Parathyroid adenoma (tissue), 2 donors: ENCODE results near the gene CFAP45.

Source experiments
- H2AFZ ChIP-seq: fragments of 300-600 bp; sonication (generic); one replicate; pipeline ENCODE4 v1.7.0; 2017; ENCODE audit warnings: antibody characterized with exemption, mild to moderate bottlenecking
- H3K27ac ChIP-seq: fragments of 300-600 bp; sonication (generic); one replicate; pipeline ENCODE4 v1.7.0; 2017
- H3K27me3 ChIP-seq: fragments of 300-600 bp; sonication (generic); one replicate; pipeline ENCODE4 v1.7.0; 2017; ENCODE audit warnings: low read length; ENCODE audit not compliant: control insufficient read depth, insufficient read depth
- H3K36me3 ChIP-seq: fragments of 300-600 bp; sonication (generic); one replicate; pipeline ENCODE4 v1.7.0; 2017; ENCODE audit warnings: low read length; ENCODE audit not compliant: control insufficient read depth, insufficient read depth
- H3K4me1 ChIP-seq: fragments of 300-600 bp; sonication (generic); one replicate; pipeline ENCODE4 v1.7.0; 2017; ENCODE audit warnings: control low read depth
- H3K4me2 ChIP-seq: fragments of 300-600 bp; sonication (generic); one replicate; pipeline ENCODE4 v1.7.0; 2017; ENCODE audit warnings: low read length
- H3K4me3 ChIP-seq: fragments of 300-600 bp; sonication (generic); one replicate; pipeline ENCODE4 v1.7.0; 2017; ENCODE audit warnings: low read depth, low read length
- H3K79me2 ChIP-seq: fragments of 300-600 bp; sonication (generic); one replicate; pipeline ENCODE4 v1.7.0; 2017; ENCODE audit warnings: control low read depth
- H3K9ac ChIP-seq: fragments of 300-600 bp; sonication (generic); one replicate; pipeline ENCODE4 v1.7.0; 2017; ENCODE audit warnings: mild to moderate bottlenecking
- H3K9me3 ChIP-seq: fragments of 300-600 bp; sonication (generic); one replicate; pipeline ENCODE4 v1.7.0; 2017; ENCODE audit warnings: low read length; ENCODE audit not compliant: control insufficient read depth
- CTCF ChIP-seq: fragments of 300-600 bp; sonication (generic); IDR thresholded peaks from one replicate; pipeline ENCODE4 v1.7.0; 2017; ENCODE audit warnings: antibody characterized with exemption, mild to moderate bottlenecking
- donor health status: primary hyperparathyroidism.

The CFAP45 gene

DNA sequence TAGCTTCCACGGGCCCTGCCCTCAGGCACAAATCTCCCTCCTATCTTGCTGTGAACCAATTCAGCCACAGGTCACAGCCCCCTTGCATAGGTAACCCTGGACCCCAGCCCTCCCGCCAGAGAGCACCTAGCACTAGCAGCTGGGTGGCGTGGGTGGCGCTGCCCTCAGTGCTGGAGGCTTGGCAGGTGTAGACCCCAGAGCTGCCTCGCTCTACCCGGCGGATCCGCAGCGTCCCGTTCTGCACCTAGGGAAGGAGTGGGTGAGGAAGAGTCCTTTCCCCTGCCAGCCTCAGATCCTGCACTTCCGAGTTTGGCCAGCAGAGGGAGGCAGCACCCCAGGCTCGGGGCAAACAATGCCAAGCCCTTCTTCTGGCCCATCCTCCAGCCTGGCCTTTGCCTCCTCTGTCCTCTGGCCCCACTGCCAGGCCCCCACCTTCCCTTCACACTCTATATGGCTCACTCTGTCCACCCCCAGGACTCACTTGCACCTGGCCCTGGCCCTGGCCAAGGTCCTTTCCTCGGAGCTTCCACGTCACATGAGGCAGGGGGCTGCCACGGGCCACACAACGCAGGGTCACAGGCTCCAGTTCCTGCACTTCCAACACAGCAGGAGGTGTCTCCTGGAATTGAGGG is 36.4 kb upstream of the CFAP45 start:
- Histone ChIP-seq H3K79me2 (no peaks in the 10 kb centered on the region), H3K4me3 (no peak overlapping the region), H3K4me2 (no peak overlapping the region), H2AFZ (no peak overlapping the region), H3K27ac (no peak overlapping the region), H3K4me1 (peaks cover 4% of the 10 kb centered on the region), H3K9ac (no peak overlapping the region), H3K9me3 (no peaks in the 10 kb centered on the region), H3K36me3 (no peaks in the 10 kb centered on the region), H3K27me3 (no peaks in the 10 kb centered on the region)
- TF ChIP-seq CTCF, result peak; percentile 86

GRCh38 chr1:159935719-159936272 is 35.8 kb upstream of the CFAP45 start:
- Histone ChIP-seq H3K79me2 (no peaks in the 10 kb centered on the region), H3K4me3 (no peak overlapping the region), H3K27ac (no peak overlapping the region), H3K4me2 (no peak overlapping the region), H3K9me3 (no peaks in the 10 kb centered on the region), H2AFZ (no peak overlapping the region), H3K36me3 (no peaks in the 10 kb centered on the region), H3K4me1 (peaks cover 4% of the 10 kb centered on the region), H3K27me3 (no peaks in the 10 kb centered on the region), H3K9ac (no peak overlapping the region)
- no peak for TF ChIP-seq CTCF

DNA sequence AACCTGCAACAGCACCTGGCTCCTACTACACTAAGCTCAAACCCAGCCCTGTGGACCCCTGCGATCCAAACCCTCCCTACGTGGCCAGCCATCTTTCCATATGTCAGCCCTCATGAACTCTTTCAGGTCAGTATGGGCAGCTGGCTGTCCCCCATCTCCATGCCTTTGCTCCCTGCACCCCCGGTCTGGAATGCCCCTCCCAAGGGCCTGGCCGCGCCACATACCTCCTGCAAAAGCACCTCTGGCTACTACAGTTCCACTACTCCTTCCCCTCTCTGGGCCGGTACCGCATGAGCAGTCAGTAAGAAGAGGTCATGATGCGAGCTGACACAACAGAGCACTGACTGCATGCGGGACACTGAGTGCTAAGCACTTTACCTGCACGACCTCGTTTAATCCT is 35.3 kb upstream of the CFAP45 start:
- H3K9ac ChIP-seq, result no peak overlapping the region
- H3K4me2 ChIP-seq, result no peak overlapping the region
- no peaks in the 10 kb centered on the region for H3K79me2 ChIP-seq
- no peak for TF ChIP-seq CTCF
- H3K36me3 ChIP-seq, result no peaks in the 10 kb centered on the region
- peaks cover 4% of the 10 kb centered on the region for H3K4me1 ChIP-seq
- H3K27me3 ChIP-seq, result no peaks in the 10 kb centered on the region
- H3K27ac ChIP-seq, result no peak overlapping the region
- no peaks in the 10 kb centered on the region for H3K9me3 ChIP-seq
- no peak overlapping the region for H2AFZ ChIP-seq
- no peak overlapping the region for H3K4me3 ChIP-seq

DNA sequence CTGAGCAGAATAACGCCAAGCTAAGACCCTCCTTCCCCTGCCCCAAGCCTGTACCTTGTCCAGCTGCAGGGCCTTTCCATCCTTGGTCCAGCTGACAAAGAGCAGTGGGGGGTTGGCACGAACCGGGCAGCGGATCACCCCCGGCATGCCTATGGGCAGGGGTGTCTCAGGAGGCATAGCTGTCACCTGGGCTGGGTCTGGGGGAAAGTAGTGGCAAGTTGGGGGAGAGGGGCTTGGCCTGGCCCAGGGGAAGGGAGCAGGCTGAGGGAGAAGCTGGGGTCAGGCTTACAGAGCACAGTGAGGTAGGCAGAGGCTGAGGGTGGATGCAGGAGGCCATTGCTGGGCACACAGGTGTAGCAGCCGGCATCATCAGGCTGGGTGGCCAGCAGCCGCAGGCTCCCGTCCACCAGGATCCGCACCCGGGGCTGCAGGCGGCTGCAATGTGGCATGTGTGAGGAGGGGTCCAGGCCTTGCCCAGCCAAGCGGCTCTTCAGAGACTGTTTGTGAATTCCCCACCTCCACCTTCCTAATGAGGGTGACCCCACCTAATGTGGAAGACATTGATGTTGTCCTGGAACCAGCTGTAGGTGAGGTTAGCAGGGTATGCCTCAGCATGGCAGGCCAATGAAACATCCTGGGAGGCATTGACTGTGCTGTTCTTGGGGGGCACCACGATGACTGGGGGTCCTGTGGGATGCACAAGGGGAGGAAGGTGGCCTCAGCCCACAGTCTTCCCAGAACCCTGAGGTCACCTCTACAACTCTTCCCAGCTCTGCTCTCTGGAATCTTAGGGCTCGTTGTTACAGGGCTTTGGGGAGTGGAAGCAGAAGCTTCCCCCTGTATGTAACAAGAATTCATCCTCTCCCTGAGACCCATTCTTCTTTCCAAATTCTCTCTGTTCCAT is 34.4 kb upstream of the CFAP45 start:
- no peak overlapping the region for H3K27ac ChIP-seq
- no peaks in the 10 kb centered on the region for H3K9me3 ChIP-seq
- H3K4me1 ChIP-seq, result no peaks in the 10 kb centered on the region
- no peaks in the 10 kb centered on the region for H3K27me3 ChIP-seq
- no peak overlapping the region for H2AFZ ChIP-seq
- no peaks in the 10 kb centered on the region for H3K79me2 ChIP-seq
- no peak for TF ChIP-seq CTCF
- H3K4me3 ChIP-seq, result no peak overlapping the region
- no peak overlapping the region for H3K4me2 ChIP-seq
- H3K9ac ChIP-seq, result no peak overlapping the region
- H3K36me3 ChIP-seq, result no peaks in the 10 kb centered on the region
